ENCODE measurements around the gene UBXN7.
"Not testable (repeated sequence)": the region's sequence is repeated elsewhere in the genome, so short reads cannot be mapped to it uniquely, and the experiment has no call there.

Gene UBXN7

DNA sequence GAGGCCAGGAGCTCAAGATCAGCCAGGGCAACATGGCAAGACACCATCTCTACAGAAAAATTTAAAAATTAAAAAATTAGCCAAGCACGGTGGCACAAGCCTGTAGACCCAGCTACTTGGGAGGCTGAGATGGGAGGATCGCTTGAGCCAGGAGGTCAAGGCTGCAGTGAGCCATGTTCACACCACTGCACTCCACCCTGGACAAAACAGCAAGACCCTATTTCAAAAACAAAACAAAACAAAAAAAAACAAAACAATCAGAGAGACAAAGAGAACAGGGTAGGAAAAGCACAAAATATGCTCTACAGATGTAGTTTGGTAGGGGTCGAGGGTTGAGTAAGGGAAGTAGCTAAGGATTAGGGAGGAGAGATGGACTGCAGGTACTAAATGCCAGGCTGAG is 117.6 kb downstream of the UBXN7 start:
- no peak for DNase-seq

DNA sequence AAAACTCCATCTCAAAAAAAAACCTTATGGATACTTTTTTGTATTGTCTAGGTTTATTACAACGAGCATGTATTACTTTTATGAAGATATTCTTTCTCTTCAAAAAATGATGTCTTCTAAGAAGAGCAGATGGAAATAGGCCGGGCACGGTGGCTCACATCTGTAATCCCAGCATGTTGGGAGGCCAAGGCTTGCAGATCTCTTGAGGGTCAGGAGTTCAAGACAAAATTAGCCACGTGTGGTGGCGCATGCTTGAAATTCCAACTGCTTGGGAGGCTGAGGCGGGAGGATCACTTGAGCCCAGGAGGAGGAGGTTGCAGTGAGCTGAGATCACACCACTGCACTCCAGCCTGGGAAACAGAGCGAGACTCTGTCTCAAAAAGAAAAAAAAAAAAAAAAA is 118.1 kb downstream of the UBXN7 start:
- not testable (repeated sequence) for DNase-seq

DNA sequence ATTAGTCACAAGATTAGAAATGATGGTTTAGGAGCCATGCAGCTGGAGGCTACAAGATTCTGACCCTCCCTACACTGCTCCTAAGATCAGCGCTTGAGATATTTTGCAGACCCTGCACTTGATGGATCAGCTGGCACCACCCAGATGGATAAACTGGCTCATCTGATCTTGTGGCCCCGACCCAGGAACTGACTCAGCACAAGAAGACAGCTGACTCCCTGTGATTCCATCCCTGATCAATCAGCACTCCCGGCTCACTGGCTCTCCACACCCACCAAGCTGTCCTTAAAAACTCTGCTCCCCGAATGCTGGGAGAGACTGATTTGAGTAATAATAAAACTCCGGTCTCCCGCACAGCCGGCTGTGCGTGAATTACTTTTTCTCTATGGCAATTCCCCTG is 129.3 kb downstream of the UBXN7 start:
- not testable (repeated sequence) for DNase-seq

GRCh38 chr3:196302551-196302950 is 129.7 kb downstream of the UBXN7 start:
- DNase-seq: not testable (repeated sequence)

GRCh38 chr3:196298521-196298920 is 133.7 kb downstream of the UBXN7 start:
- DNase-seq: no peak
